Large intestine (tissue), 3 donors: ENCODE measurements around the gene SCAF1. TPM values are rescaled to one million over a fixed set of nuclear protein-coding genes. Genes with fewer than 3 reads are reported as not detected.

Experiments
- DNase-seq, 2 donors: peaks; one replicate each; pipeline versions ENCODE4 v3.0.0 to v3.0.0-alpha.2; 2013
- H3K27ac ChIP-seq: one replicate; pipeline ENCODE4 v1.5.1; 2013; ENCODE audit warnings: low read length
- H3K27me3 ChIP-seq: 2 replicates; pipeline ENCODE4 v1.6.1; 2013; ENCODE audit warnings: low read length; ENCODE audit not compliant: control insufficient read depth, insufficient read depth
- H3K36me3 ChIP-seq: 2 replicates; pipeline ENCODE4 v1.6.1; 2013; ENCODE audit warnings: low read length; ENCODE audit not compliant: control insufficient read depth, insufficient read depth
- H3K4me1 ChIP-seq: one replicate; pipeline ENCODE4 v1.6.1; 2013; ENCODE audit warnings: low read length; ENCODE audit not compliant: control insufficient read depth, insufficient read depth
- H3K4me3 ChIP-seq: one replicate; pipeline ENCODE4 v1.5.1; 2013; ENCODE audit warnings: low read length
- H3K9me3 ChIP-seq: one replicate; pipeline ENCODE4 v1.6.1; 2013; ENCODE audit warnings: mild to moderate bottlenecking, low read depth, low read length, moderate library complexity; ENCODE audit not compliant: control insufficient read depth
- WGBS: methylation state at CpG from one replicate; pipeline ENCODE4 v1.1.5; 2013; ENCODE audit warnings: low lambda C conversion rate; ENCODE audit not compliant: insufficient coverage; 5-methylcytosine and 5-hydroxymethylcytosine counted together
- polyA plus RNA-seq: library from polyadenylated mRNA; unstranded; fragments of 120-200 nt; gene quantifications from one replicate; pipeline ENCODE4 v1.2.1, GENCODE V29; 2013

SCAF1 gene
- polyA plus RNA-seq, 1 donor = 35.4 TPM

DNA sequence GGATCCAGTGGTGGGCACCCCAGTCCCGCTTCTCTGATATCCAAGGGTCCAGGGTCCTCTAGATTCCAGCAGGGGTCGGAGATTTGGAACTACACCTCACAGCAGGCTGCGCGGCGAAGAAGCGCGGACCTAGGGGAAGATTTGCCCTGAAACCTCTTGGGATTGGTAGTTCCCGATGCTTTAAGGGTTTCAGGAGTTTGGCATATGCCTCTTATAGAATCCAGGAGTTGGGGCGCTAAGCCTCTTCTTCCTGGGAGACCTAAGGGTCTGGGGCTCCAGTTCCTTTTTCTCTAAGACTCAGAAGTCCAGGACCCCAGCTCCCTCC is 24.1 kb downstream of the SCAF1 start:
- DNase-seq = no peak
- Histone ChIP-seq H3K36me3 (peaks cover 26% of the 10 kb centered on the region), H3K4me3 (peak overlapping the region; percentile 70), H3K27ac (no peak overlapping the region), H3K9me3 (no peaks in the 10 kb centered on the region), H3K4me1 (peaks cover 13% of the 10 kb centered on the region), H3K27me3 (no peaks in the 10 kb centered on the region)
- no CpG with 5 or more reads among the region's 9 CpGs for WGBS

GRCh38 chr19:49667473-49667872 is 25.5 kb downstream of the SCAF1 start:
- no peaks in the 10 kb centered on the region for H3K27me3 ChIP-seq
- H3K9me3 ChIP-seq = no peaks in the 10 kb centered on the region
- H3K36me3 ChIP-seq = peaks cover 12% of the 10 kb centered on the region
- H3K27ac ChIP-seq = no peak overlapping the region
- H3K4me3 ChIP-seq = no peak overlapping the region
- H3K4me1 ChIP-seq = peaks cover 19% of the 10 kb centered on the region
- no CpG with 5 or more reads among the region's 2 CpGs for WGBS
- no peak for DNase-seq

DNA sequence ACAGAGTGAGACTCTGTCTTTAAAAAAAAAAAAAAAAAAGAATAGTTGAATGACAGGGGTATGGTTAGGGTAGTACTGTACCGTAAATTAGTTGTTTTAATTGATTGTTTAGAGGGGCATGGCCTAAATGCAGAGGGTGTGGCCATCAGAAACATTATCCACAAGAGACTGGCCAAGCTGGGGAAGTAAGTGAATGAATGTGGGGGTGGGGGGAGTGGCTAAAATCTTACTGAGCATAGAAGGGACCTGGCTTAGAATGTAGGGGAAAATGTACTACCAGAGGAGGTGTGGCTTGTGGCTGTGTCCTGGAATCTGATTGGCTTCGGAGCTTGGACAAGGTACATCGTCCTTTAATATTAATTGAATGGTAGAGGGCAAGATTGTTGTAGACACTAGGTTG is 27.5 kb downstream of the SCAF1 start:
- Histone ChIP-seq H3K27me3 (no peaks in the 10 kb centered on the region), H3K9me3 (no peaks in the 10 kb centered on the region), H3K4me1 (peaks cover 10% of the 10 kb centered on the region), H3K27ac (no peak overlapping the region), H3K4me3 (no peak overlapping the region), H3K36me3 (peaks cover 4% of the 10 kb centered on the region)
- WGBS = no CpG with 5 or more reads among the region's 3 CpGs
- DNase-seq = no peak

DNA sequence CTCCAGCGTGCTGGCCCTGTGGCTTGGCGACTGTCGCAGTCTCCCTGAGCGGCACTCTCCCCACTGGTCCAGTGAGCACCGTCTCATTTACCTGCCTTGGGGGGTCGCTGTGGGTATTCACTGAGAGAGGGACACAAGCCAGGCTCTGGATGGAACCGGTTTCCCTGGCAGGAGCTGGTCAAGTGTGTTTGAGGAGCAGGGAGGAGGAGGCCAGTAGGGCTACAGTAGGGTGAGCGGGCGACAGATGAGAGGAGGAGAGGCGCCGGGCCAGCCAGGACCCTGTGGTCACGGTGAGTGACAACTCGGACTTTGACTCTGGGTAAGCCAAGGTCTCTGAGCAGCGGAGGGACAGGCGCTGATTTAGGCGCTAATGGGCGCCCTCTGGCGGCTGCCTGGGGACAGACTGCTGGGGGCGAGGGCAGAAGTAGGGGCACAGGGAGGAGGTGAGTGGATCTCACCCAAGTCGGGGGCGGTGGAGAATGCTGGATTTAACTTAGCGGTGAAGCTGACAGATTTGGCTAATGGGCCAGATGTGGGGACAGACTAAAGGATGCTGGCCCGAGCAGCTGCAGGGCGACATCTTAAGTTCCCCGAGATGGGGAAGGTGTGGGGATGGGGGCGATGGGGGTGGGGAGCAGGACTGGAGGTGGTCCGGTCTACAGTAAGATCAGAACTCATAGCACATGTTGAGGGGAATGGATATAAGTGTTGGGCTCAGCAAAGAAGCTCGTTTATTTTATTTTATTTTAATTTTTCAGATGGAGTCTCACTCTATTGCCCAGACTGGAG is 30.3 kb downstream of the SCAF1 start:
- Histone ChIP-seq H3K9me3 (no peaks in the 10 kb centered on the region), H3K27ac (peak overlapping the region; percentile 67), H3K4me1 (peaks cover 10% of the 10 kb centered on the region), H3K36me3 (peaks cover 4% of the 10 kb centered on the region), H3K27me3 (no peaks in the 10 kb centered on the region), H3K4me3 (peak overlapping the region; percentile 31)
- peak; percentile 84 to 85 for DNase-seq
- WGBS = no CpG with 5 or more reads among the region's 28 CpGs

DNA sequence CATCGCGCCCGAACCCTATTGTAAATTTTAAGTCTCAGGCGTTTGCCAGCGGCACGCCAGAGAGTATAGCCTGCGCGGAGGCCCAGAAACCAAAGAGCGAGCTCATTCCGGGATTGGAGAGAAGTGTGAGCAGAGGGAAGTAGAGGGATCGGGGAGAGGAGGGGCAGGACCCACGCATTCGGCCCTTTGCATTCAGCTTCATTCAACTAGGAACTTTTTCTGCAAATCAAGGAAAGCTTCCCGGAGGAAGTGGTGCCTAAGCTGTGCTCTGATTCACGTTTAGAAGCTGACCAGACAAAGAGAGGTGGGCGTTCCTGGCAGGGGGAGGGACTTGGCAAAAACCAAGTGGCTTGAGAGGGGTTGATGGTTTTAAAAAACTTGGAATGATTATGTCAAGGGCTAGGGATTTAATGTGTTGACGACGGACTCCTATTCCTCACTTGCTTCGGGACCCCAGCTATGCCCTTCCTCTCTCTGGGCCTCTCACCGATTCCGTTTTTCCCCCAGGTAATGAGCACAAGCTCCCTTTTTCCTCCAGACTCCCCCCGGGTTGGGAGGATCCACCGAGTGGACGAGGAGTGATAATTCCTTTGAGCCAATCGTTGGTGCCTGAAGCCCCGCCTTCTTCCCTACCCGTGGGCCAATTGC is 34.3 kb downstream of the SCAF1 start:
- peak in 1 of 2 donors; percentile 83 for DNase-seq
- Histone ChIP-seq H3K9me3 (no peaks in the 10 kb centered on the region), H3K27me3 (no peaks in the 10 kb centered on the region), H3K27ac (peak overlapping the region; percentile 63), H3K4me1 (peaks cover 28% of the 10 kb centered on the region), H3K4me3 (peak overlapping the region; percentile 41), H3K36me3 (peaks cover 5% of the 10 kb centered on the region)
- WGBS = no CpG with 5 or more reads among the region's 27 CpGs

GRCh38 chr19:49676784-49677230 is 34.8 kb downstream of the SCAF1 start:
- peaks cover 1% of the 10 kb centered on the region for H3K9me3 ChIP-seq
- peaks cover 27% of the 10 kb centered on the region for H3K4me1 ChIP-seq
- H3K27me3 ChIP-seq = no peaks in the 10 kb centered on the region
- WGBS = no CpG with 5 or more reads among the region's 34 CpGs
- DNase-seq = peak; percentile 100
- peak overlapping the region; percentile 84 for H3K27ac ChIP-seq
- peak overlapping the region; percentile 79 for H3K4me3 ChIP-seq
- H3K36me3 ChIP-seq = peaks cover 8% of the 10 kb centered on the region

DNA sequence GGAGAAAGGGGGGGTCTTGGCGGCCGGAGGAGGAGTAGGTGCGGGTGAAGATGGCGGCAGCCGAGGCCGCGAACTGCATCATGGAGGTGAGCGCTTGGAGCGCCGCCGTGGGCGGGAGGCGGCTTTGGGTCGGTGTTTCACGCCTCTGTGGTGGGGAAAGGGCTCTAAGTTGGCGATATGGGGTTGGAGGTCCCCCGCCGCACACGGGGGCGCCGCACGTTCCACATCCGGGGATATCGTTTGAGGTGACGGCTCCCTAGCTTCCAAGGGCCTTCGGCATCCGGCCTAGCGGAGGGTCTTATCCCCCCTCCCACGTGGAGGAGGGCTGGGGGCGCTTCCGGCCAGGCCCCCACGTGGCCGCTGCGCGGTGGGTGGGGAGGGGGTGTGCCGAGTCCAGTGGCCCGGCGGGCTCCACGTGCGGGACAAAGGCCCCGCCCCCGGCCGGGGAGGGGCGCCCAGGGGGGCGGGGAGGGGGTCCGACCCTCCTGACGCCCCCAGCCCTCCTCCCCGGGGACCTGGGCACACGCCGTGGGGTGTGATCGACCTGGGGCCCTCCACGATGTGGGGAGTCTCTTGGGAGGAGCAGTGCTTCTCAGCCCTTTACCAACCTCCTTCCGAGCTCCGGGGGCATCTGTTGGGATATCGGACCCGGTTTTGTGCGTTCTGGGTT is 35.4 kb downstream of the SCAF1 start, which contains the start of gene PRMT1:
Gene PRMT1, plus strand, starts transcription at position 41 of the 670 bp plus-strand sequence. Its CDS starts 10 bp downstream, at position 51.
- no CpG with 5 or more reads among the region's 57 CpGs for WGBS
- H3K27me3 ChIP-seq = no peaks in the 10 kb centered on the region
- peaks cover 3% of the 10 kb centered on the region for H3K9me3 ChIP-seq
- H3K4me3 ChIP-seq = peak within 1 kb of the TSS; percentile 79
- H3K4me1 ChIP-seq = peaks cover 22% of the 10 kb centered on the region
- H3K36me3 ChIP-seq = peaks cover 14% of the 10 kb centered on the region
- no peak for DNase-seq
- H3K27ac ChIP-seq = peak within 1 kb of the TSS; percentile 84

- Histone ChIP-seq H3K4me3 (peak overlapping the region; percentile 79), H3K9me3 (peaks cover 3% of the 10 kb centered on the region), H3K27ac (peak overlapping the region; percentile 84), H3K4me1 (peaks cover 22% of the 10 kb centered on the region), H3K36me3 (peaks cover 19% of the 10 kb centered on the region), H3K27me3 (no peaks in the 10 kb centered on the region)
- no CpG with 5 or more reads among the region's 21 CpGs for WGBS
- DNase-seq = peak; percentile 63 to 72
Observed at GRCh38 chr19:49677901-49678674, 36.1 kb downstream of the SCAF1 start.

GRCh38 chr19:49678985-49679770 is 37.2 kb downstream of the SCAF1 start:
- H3K4me3 ChIP-seq = no peak overlapping the region
- DNase-seq = no peak
- H3K27me3 ChIP-seq = no peaks in the 10 kb centered on the region
- no peak overlapping the region for H3K27ac ChIP-seq
- H3K9me3 ChIP-seq = peaks cover 3% of the 10 kb centered on the region
- H3K36me3 ChIP-seq = peaks cover 28% of the 10 kb centered on the region
- WGBS = no CpG with 5 or more reads among the region's 12 CpGs
- peaks cover 22% of the 10 kb centered on the region for H3K4me1 ChIP-seq
